Activated T-helper 1 cell treated with Interleukin-2 at 50 U/mL for 16 hours (primary cell): ENCODE results near the gene TMA7B.
A peak's percentile ranks its signal among the peaks of the same experiment; 100 is the strongest.

ENCODE experiments used
- DNase-seq: peaks from one replicate; pipeline ENCODE4 v3.0.0-alpha.2; 2020; ENCODE audit warnings: low read depth

Gene TMA7B

DNA sequence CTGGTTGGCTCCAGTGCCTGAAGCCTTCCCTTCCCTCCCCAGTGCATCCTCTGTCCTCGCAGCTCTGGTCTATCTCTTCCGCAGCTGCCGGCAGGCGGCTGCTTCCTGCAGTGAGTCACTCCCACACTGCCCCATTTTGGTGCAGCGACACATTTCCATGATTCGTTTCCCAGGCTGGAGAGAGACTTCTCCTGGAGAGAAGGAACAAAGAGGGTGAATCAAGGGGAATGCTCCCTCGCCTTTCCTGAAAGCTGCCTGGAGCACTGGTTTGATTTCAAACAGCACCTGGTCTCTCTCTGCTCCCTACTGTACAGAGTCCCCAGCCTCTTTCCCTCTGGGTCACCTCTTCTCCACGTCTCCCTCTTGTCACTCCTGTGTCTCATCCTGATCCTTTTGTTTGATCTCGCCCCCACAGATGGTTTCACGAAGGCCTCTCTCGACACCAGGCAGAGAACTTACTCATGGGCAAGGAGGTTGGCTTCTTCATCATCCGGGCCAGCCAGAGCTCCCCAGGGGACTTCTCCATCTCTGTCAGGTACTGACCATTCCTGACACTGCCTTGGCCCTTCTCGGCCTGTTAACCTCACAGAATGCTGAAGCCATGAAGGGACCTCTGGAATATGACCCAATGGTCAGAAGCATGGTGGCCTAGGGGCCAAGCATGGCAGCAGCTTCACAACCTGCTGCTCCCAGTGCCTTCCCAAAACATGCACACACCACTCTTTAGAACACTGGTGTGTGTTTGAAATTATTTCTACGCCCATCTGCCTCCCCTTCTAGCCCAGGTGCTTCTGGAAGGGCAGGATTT, at the start of gene TMA7B:
Gene TMA7B (plus strand): TSS at position 758 of the 808 bp plus-strand sequence. CDS start 3,978 bp downstream, outside the sequence.
- DNase-seq: no peak

- DNase-seq: no peak
These were observed 49.2 kb upstream of the TMA7B start for GRCh38 chr22:39910876-39911613.

GRCh38 chr22:39913321-39913720, 46.9 kb upstream of the TMA7B start:
- DNase-seq: no peak

DNA sequence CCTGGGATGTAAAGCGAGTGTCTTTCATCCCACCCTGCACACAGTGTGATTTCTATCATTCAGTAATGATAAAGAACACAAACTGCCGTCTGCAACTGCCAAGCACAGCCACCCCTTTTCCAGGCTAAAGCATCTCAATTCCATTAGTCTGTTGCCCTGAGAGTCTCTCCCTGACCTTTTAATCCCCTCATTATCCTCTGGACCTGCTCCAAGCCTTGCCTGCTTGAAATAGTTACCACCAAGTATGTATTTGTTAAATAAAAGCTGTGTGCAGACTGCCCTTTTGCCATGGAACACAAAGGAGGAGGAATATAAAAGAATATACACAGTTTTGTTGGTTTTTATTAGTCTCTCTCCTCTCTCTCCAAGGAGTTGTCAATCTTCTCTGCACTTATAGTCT, 46.3 kb upstream of the TMA7B start:
- no peak for DNase-seq

DNA sequence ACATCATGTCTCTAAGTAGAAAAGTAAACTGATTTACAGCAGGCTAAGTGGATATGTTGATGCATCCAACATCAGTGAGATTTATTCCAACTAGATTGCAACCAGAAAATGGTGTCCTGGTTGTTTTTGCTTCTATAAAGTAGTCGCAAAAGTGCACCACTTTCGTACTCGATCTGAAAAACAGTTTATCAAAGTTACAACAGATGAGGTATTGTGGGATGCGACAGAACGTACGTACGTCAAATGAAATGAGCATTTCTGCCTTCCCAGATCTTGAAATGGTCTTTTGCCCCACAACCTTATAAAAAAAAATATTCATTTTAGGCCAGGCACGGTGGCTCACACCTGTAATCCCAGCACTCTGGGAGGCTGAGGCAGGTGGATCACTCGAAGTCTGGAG, 45.6 kb upstream of the TMA7B start:
- no peak for DNase-seq

DNA sequence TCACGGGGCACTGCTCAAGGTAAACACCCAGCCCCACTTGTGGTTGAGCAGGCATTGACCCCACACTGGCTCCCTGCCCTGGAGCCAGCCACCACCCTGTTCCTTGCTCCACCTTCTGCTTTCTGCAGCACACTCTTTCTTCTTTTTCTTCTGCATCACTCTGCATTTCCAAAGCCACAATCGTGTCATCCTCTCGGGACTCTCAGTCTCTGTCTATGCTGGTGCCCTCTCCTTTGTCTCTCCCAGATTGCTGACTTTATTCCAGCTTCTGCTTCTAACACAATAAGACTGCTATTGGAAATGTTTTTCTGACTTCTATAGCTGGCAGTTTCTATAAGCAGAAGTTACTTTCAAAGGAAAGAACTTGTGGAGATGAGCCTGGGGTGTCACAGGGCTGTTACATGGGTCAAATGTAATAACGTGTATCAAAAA, 44.9 kb upstream of the TMA7B start:
- no peak for DNase-seq

- no peak for DNase-seq
These were observed 43.7 kb upstream of the TMA7B start for GRCh38 chr22:39916496-39916895.

DNA sequence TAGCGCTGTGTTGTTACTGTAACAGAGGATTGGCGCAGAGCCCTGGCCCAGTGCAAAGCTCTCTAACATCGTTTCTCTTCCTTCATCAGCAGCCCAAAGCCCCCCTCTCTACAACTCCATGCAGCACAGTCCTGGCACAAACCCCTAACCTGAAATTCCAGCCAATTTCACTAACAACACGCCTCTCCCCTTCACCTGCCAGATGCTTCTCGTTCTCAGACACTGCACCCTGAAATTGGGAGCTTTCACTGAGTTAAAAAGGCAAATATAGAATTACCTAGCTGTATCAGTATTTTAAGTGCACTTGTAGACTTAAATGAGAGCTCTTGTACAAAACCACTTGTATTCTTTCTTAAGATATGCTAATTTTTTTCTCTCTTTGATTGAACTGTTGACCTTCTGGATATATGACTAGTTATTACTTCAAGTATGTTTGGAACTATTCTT, 43.0 kb upstream of the TMA7B start:
- no peak for DNase-seq

DNA sequence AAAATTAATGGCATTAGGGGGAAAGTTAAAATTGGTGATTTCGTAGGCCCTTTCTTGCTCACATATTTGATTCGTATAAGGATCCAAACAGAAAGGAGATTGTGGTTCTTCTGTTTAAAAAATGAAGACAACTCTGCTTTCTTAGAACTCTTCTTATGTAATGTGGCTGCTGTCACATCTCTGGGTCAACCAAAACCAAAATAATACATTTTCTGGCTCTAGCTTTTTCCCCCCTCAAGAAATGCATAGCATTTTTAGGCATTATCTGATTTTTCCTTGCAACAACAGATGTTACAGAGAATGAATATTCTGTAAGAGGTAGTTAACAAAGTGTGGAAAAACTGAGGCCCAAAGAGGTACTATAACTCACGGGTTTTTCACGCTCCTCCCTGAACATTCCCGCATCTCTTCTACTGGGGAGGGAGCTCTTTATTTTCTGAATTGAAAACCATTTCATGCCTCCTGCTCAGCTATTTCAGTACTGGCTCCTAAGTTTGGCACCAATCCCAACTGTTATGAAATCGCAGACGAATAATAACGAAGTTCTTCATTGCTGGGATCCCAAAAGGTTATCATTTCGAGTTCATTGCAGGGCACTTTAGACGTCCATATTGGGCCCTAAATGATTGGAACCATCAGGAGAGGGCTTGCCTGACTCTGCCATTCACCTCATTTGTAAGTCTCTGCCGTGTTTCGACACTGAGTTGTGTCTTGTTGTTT, 42.3 kb upstream of the TMA7B start:
- no peak for DNase-seq

DNA sequence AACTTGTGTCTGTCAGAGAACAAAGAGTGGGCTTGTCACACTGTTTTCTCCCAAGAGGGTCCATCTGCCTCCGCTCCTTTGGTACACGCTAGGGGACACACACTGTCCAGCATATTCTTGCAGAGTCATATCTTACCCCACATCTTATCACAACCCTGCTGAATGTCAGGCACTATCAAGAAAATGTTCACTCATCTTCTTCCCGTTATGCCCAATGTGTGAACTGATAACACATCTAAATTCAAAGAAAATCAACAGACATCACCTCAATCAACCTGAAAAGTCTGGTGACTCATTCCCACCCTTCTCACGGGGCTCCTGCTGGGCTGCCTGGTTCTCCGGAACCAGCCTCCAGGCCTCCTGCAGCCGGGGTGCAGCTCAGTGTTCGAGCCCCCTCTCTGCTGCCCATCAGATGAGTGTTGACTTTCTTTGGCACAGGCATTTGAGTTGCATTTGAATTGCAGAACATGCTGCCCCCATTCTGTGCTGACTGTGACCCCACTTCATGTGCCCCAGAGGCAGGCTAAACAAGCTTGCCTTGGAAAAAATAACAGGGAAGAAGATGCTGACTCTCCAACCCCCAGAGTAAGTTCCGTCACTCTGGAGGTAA, 40.0 kb upstream of the TMA7B start:
- peak; percentile 46 for DNase-seq

DNA sequence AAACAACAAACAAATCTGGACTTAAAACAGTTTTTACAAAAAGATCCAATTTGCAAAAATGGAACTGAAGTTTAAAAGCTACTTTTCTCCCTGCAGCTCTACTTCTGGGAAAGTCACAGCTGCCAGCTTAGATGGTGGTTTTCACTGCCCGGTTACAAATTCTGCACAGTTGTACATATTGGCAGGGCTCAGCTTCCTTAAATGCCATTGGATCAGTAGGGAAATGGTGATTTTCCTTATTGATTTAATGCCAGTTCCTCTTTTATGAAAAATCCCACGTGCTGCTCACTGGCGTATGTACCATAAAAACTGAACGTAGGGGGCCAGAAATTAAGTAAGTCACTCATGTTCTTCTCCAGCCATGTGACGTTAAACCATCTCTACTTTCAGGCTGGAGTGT, 36.5 kb upstream of the TMA7B start:
- no peak for DNase-seq

- no peak for DNase-seq
These were observed 35.9 kb upstream of the TMA7B start for GRCh38 chr22:39924286-39924685.

DNA sequence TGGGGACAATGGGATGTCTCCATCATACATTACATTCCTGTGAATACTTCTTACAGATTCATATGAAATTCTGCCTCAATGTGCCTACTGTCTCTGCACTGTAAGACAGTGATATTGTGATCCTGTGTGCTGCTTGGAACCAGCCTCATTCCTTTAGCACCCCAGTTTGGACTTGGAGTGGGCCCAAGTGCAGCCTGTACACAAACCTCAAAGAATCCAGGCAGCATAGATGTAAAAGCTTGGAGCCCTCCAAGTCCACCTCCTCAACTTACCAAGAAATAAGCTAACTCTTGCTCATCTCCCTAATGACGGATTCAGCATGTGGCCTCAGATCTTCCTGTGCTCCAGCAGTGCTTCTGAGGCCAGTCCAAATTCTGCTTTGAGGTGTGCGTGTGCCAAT, 34.9 kb upstream of the TMA7B start:
- DNase-seq: no peak

DNA sequence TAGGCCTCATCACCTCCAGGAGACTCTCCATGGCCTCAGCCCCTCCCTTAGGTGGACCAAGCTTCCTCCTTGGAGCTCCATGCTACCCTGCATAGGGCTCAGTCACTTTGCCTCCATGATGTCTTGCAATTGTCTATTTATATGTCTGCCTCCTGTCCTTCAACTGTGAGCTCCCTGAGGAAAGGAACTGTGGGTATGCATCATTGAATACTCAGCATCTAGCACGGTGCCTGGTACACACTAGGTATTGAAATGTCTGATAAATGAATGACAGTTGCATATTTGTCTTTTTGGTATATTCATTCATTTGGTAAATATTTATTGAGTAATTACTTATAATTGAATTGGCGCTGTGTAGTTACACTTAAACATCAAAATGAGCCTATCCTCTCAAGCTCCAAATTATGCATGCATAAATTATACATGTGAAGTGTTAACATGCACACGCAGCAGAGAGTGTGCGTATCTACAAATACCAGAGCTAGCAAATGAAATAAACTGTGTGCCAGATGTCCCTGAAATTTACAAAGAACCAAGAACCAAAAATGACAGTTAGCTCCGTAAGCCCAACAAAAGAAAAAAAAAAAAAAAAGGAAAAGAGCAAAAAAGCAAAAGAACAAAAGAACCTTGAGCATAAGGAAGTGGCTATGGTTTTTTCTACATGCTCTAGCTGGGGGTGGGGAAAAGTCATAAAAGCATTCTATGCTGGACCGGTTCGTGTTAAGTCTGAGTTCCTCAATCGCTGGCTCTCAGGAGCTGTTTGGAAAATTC, 34.1 kb upstream of the TMA7B start:
- DNase-seq: no peak

DNA sequence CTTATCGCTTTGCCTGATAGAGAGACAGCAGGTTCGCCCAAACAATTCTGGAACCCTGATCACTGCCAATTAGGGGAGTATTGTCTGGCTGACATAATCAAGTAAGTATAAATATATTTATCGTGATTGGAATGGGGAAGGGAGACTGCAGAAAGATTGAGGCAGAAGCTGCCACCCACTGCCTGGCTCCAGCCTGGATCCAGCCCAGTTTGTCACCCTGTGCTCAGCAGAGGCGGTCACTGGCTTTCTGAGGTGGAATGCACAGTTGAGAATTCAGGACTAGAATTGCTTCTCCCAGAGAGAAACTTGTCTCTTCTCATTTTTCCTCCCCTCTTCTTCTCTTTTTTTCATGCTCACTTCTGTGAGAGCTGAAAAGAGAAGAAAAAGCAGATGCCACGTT, 33.4 kb upstream of the TMA7B start:
- no peak for DNase-seq

DNA sequence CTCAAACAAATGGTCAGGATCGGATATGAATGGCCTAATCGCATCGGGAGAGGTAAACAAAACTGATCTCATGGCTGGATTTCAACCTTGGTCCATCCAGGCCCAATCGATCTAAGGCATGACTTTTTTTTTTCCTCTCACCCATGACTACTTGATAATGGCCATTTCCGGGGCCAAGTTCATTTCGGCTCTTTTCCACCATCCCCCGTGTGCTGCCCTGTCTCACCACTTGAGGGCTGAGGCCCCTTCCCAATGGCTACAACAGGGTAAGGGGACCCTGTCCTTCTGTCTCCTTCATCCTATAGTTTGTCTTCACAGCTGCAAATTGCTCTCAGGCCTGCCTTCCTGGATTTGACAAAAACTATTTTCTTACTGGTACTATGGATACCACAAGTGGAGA, 32.7 kb upstream of the TMA7B start:
- no peak for DNase-seq

DNA sequence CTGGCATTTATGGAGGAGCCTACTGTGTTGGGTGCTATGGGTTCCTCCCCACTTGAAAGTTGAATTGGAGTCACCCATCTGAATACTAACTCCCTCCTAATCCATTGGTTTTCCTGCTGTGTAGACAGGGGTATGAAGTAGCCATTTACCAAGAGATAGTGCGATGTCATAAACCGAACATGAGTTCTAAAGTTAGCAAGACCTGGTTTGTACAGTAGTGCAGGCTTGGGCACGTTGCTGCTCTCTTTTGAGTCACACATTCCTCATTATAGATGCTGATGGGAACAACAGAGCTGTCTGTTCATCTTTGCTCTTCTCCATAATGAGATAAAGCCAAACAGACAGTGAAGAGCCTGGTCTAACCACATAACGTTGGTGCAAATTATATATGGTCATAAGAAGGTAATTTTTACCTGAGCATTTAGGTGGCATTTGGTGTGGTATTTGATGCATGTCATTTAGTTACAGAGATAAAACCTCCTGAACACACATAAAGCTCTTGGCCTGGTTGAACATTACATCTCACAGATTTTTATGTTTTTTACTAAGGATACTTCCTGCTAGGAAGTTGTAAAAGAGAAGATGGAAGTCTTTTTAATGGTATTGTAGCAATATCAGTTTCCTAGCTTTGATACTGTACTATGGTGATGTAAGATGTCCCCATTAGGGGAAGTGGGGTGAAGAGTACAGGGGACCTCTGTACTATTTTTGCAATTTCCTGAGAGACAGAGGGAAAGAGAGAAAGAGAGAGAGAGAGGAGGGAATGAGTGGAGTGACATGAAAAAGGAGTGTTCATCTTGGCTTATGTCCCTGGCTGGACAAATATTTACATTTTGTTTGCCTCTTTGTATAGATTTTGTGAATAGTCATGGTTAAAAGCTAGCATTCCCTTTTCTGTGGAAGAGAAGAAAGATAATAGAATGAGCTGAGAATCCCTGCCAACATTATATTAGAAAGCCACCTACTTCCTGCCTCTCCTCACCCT, 31.4 kb upstream of the TMA7B start:
- DNase-seq: no peak

DNA sequence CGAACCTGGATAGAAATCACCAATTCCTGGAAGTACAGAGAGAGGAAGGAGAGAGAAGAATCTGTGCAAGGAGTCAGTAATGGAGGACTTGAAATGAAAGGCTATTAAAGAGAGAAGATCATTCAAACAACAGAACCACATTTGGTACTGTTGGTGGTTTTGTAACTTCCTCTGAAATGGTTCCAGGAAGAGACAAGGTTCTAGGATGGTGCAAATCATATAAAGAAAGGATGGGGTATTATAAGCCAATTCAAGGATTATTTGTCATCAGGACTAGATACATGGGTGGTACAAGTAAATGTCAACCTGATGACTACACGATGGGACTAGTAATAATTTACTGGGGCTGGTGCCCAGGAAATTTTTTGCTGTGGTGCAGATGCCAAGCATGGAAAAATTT, 28.9 kb upstream of the TMA7B start:
- DNase-seq: no peak

- DNase-seq: no peak
These were observed 28.0 kb upstream of the TMA7B start for GRCh38 chr22:39932166-39932565.

- DNase-seq: no peak
These were observed 27.1 kb upstream of the TMA7B start for GRCh38 chr22:39932918-39933649.
